Ramos (cell line): Measurements from ENCODE around the gene HYLS1.

Source experiments
- in situ Hi-C: fragments of 300-500 bp; cut with MboI; formaldehyde crosslinking; loops from one replicate; pipeline ENCODE4 v1.14.3; 2022; ENCODE audit warnings: low sequenced_read_pairs; ENCODE audit not compliant: unreplicated experiment

HYLS1 gene

GRCh38 chr11:125946712-125947418, 59.4 kb downstream of the HYLS1 start:
- in situ Hi-C loops, result no loop called here

DNA sequence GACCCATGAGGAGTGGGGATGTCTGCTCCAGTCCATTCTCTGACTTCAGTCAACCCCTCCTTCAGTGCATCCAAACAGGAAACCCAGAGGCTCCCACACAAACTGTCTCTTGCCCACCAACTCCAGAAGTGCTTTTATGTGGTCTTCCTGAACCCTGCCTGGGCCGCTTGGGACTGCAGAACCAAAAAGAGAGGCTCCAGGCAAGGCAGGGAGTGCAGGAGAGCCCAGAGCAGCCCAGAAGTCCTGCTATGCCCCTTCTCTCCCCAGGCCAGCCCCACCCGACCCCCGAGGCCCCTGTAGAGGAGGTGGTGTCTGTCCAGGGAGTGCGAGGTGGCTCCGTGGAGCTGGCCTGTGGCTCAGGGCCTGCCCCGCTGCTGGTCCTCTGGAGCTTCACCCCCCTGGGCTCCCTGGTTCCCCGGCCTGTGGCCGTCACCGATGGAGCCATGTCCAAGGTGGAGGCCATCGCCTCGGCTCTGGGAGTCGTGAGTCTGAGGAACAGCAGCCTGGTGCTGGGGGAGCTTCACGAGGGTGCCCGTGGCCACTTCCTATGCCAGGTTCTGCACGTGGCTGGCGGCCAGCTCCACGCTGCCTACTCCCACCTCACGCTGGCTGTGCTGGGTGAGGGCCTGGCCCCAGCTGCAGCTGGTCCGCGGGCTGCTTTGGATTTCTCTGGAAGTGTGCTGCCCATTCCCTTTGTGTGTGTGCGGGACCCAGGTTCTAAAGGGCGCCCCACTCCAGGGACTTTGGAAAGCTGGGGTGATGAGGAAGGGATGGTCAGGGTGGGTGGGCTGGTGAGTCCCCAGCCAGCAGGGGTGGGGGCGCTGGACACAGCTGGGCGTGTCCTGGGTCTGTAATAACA, 60.2 kb downstream of the HYLS1 start:
- in situ Hi-C loops, result no loop called here

DNA sequence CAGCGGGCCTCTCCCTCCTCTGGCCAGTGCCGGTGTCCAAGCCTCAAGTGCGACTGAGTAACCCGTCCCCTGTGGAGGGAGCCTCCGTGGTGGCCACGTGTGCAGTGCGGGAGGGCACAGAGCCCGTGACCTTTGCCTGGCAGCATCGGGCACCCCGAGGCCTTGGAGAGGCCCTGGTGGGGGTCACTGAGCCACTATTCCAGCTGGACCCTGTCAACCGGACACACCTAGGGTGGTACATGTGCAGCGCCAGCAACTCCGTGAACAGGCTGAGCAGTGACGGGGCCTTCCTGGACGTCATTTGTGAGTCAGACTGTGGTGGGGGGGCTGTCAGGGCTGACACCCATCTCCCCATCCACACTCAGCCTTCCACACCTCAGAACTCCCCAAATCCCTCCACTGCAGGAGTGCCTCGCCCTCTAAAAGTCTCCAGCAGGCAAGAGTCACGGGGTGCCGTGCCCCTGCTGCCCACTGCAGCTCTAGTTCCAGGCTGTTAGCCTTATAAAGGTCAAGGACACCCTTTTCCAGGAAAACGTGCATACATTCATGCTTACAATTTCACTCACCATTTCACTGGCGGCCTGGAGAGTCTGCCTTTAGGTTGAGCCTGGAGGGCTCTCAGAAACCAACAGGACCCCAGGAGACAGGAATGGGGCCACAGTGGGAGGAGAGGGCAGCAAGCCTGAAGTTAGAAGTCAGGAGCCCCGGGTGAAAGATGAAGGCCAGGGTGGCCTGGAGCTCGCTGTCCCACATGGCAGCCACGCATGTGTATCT, 61.0 kb downstream of the HYLS1 start:
- in situ Hi-C loops, result no loop called here

GRCh38 chr11:125949271-125950177, 62.1 kb downstream of the HYLS1 start:
- in situ Hi-C loops, result no loop called here

DNA sequence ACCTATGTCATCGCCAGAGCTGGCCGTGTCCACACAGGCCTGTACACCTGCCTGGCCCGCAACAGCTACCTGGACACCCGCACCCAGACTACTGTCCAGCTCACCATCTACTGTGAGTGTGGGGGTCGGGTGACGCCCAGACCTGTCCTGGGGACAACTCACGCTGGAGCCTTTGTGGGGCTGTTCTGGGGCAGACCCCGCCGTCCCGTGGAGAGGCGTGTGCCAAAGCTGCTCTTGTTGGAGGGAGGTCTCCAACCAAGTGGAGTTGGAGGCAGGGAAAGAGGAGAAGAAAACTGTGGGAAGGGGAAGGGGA, 62.7 kb downstream of the HYLS1 start:
- in situ Hi-C loops, result no loop called here
